Measurements from ENCODE around the gene ATRNL1. TPM values are rescaled to one million over a fixed set of nuclear protein-coding genes. Genes with fewer than 3 reads are reported as not detected.

ATRNL1 gene
- total RNA-seq, 8 experiments from 2014 or later: 1.8 to 49.5 (median 26.9) TPM

DNA sequence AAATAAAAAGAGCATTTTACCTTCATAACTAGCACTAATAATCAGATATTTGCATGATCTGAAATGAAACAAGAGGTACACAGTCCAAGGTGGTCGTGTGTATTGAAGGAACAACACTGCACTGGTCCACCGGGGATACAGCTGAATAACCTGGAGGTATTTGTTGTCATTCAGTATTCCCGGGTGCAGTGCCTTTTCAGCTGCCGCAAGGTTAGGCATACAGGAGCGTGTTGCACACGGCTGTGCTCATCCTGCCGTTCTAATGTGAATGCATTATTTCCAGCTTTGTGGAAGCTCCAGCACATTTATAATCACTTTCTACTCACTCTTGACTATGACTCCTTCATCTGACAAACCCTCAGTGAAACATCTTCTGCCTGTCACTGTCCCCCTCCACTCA lies 802.0 kb downstream of the ATRNL1 start:
- Histone ChIP-seq H3K27ac (no peak overlapping the region), H3K4me1 (replicated peaks in 1 of 2) (peaks cover 7% of the 10 kb centered on the region in 2 donors), H3K4me3 (no peak overlapping the region)
- in situ Hi-C loops (cut with MboI; ENCODE audit: low pct_unique_long_range_greater_than_20kb in 2 of 9, low sequenced_read_pairs in 9 of 9, unreplicated experiment in 9 of 9): no loop called here
- 47 to 100% (median 75%) methylated on average over 1 to 7 of the region's 7 CpGs; no CpG with 5 or more reads in 1 of the 10 experiments for WGBS, 10 experiments
- ATAC-seq (replicated peaks in 6 of 8): peak in 3 of 8 experiments; percentile 17 to 60 (median 58)

DNA sequence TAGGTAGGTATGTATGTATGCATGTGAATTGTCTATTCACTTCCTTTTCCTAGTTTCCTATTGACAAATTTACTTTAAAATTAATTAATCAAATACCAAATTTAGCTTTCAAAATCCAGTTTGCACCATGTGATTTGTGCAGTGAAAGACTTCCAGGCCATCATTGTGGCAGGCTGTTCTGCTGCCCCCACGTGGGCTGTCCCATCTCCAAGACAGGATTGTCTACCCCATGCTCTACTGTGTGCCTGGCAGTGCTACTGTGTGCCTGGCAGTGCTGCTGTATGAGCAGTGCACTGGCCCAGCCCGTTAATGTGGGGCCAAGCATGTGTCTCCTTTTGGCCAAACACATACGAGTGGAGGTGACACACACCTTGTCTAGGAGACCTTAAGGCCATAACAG lies 805.1 kb downstream of the ATRNL1 start:
- no peak for ATAC-seq (replicated peaks in 6 of 8)
- in situ Hi-C loops (cut with MboI; ENCODE audit: low pct_unique_long_range_greater_than_20kb in 2 of 9, low sequenced_read_pairs in 9 of 9, unreplicated experiment in 9 of 9): no loop called here
- WGBS, 10 experiments: 60 to 100% (median 75%) methylated on average over 1 to 2 of the region's 3 CpGs; no CpG with 5 or more reads in 6 of the 10 experiments
- Histone ChIP-seq H3K27ac (no peak overlapping the region), H3K4me1 (replicated peaks in 1 of 2) (peaks cover 0 to 4% of the 10 kb centered on the region in 2 donors), H3K4me3 (no peak overlapping the region)

DNA sequence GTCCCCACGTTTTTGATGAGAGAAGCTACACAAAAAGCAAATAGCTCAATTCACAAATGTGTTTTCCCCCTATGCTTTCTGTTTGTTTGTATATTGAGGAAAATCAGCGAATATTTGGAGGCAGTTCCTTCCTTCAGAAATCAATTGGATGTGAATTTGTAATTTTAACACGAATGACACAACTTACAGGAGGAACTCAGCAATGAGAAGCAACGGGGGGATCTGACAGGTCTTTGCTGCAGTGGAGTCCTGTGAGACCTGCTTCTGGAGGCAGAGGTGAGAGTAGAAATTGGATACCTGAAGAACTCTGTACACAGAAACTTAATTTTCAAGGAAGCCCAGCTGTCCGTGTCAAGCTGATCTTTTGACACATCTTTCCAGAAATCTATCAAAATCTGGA lies 809.4 kb downstream of the ATRNL1 start:
- in situ Hi-C loops (cut with MboI; ENCODE audit: low pct_unique_long_range_greater_than_20kb in 2 of 9, low sequenced_read_pairs in 9 of 9, unreplicated experiment in 9 of 9): no loop called here
- Histone ChIP-seq H3K4me1 (replicated peaks in 1 of 2) (peaks cover 0 to 4% of the 10 kb centered on the region in 2 donors), H3K27ac (no peak overlapping the region), H3K4me3 (no peak overlapping the region)
- 20 to 100% (median 68%) methylated on average over 1 to 5 of the region's 5 CpGs for WGBS, 10 experiments
- no peak for ATAC-seq (replicated peaks in 6 of 8)

DNA sequence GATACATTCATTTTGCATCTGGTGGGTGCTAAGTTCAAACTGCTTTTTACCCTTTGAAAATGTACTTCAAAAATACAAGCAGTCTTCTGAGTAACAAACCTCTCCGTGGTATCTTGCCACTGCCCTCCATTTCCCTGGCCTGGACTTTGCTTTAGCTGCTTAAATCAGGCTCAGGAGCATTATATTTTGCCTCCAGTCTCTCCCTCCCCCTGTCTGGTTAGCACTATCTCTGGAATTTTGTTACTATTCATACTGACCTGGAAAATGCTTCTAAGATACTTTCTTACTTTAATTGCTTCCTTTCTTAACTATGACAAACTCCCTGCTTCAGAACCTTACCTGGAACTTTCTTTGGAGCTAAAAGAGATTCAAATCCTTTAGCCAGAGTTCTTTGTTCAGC lies 810.0 kb downstream of the ATRNL1 start:
- H3K4me3 ChIP-seq: no peak overlapping the region
- 50 to 100% (median 83%) methylated on average over 1 of the region's 1 CpG; no CpG with 5 or more reads in 4 of the 10 experiments for WGBS, 10 experiments
- H3K27ac ChIP-seq: no peak overlapping the region
- in situ Hi-C loops (cut with MboI; ENCODE audit: low pct_unique_long_range_greater_than_20kb in 2 of 9, low sequenced_read_pairs in 9 of 9, unreplicated experiment in 9 of 9): no loop called here
- no peak for ATAC-seq (replicated peaks in 6 of 8)
- peaks cover 0 to 4% of the 10 kb centered on the region in 2 donors for H3K4me1 ChIP-seq (replicated peaks in 1 of 2)

DNA sequence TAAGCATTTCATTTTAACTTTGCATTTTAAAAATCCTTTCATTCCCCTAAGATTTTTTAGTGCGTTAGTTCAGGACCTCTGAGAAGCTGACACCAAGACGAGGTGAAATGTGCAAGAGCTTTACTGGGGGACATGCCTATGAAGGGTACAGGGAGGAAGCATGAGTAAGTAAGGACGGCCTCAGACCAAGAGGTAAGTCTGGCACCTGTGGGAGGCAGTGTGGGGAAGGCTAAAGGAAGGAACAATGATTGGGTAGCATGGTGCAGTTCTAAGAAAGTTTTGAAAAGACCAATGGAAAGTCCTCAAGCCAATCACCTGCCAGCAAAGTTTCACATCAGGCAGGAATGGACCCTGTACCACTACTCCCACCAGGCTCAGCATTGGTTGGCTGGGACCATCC lies 810.7 kb downstream of the ATRNL1 start:
- ATAC-seq (replicated peaks in 6 of 8): no peak
- WGBS, 10 experiments: 63 to 100% (median 93%) methylated on average over 1 to 3 of the region's 3 CpGs; no CpG with 5 or more reads in 2 of the 10 experiments
- in situ Hi-C loops (cut with MboI; ENCODE audit: low pct_unique_long_range_greater_than_20kb in 2 of 9, low sequenced_read_pairs in 9 of 9, unreplicated experiment in 9 of 9): no loop called here
- Histone ChIP-seq H3K4me1 (replicated peaks in 1 of 2) (peaks cover 0 to 9% of the 10 kb centered on the region in 2 donors), H3K27ac (no peak overlapping the region), H3K4me3 (no peak overlapping the region)

DNA sequence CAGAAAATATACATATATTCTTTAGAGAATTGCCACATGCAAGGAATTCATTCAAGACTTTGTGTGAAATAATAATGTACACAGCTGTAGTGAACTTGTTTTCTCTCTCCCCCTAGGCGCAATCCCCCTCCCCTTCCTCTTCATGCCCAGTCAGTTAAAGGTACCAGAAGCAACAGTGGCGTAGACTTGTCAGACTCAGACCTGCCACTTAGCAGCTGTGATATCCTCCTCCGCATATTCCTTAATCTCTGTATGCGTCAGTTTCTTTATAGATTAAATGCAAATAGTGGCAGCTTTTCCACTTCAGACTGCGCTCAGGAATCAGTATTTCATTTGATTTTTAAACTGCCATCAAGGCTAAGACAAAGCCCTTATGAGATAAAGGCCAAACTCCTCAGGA lies 815.9 kb downstream of the ATRNL1 start:
- in situ Hi-C loops (cut with MboI; ENCODE audit: low pct_unique_long_range_greater_than_20kb in 2 of 9, low sequenced_read_pairs in 9 of 9, unreplicated experiment in 9 of 9): no loop called here
- ATAC-seq (replicated peaks in 6 of 8): peak in 2 of 8 experiments; percentile 35 to 44
- 20 to 100% (median 90%) methylated on average over 1 to 5 of the region's 5 CpGs; no CpG with 5 or more reads in 1 of the 10 experiments for WGBS, 10 experiments
- Histone ChIP-seq H3K27ac (no peak overlapping the region), H3K4me1 (replicated peaks in 1 of 2) (peaks cover 0 to 14% of the 10 kb centered on the region in 2 donors), H3K4me3 (no peak overlapping the region)

DNA sequence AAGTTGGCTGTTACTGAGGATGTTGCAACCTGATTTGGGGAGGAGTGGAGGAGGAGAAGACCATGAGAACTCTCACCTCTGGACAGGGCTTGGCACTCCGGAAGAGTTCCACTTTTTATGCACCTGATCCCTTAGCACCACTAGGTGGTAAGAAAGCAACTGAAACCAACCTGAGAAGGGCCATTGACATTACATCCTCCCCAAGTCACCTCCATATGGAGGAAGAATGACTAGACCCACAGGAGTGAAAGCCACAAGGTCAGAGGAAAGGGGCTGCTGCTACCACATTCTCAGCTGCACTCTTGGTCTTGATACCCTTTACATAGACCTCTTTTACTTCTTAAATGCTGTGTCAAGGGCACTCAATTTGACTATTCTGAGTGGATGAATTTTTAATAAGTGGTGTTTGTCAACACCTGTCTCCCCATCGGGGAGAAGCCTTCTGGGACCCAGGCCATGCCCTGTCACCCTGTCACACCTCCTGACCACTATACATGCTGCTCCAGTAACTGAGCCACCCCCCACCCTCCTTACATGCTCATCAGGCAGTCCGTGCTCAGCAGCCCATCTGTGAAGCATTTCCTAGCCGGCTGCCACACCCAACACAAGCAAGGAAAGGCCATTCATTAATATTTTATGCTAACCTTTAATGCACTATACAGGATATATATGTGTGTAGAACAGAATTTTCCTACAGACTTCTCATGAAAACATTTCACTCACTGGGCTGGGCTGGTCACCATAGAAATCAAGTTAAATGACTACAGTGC lies 817.0 kb downstream of the ATRNL1 start:
- 50 to 100% (median 67%) methylated on average over 1 to 2 of the region's 4 CpGs; no CpG with 5 or more reads in 5 of the 10 experiments for WGBS, 10 experiments
- Histone ChIP-seq H3K27ac (no peak overlapping the region), H3K4me1 (replicated peaks in 1 of 2) (peaks cover 0 to 14% of the 10 kb centered on the region in 2 donors), H3K4me3 (no peak overlapping the region)
- peak in 4 of 8 experiments; percentile 19 to 93 (median 91) for ATAC-seq (replicated peaks in 6 of 8)
- in situ Hi-C loops (cut with MboI; ENCODE audit: low pct_unique_long_range_greater_than_20kb in 2 of 9, low sequenced_read_pairs in 9 of 9, unreplicated experiment in 9 of 9): no loop called here

DNA sequence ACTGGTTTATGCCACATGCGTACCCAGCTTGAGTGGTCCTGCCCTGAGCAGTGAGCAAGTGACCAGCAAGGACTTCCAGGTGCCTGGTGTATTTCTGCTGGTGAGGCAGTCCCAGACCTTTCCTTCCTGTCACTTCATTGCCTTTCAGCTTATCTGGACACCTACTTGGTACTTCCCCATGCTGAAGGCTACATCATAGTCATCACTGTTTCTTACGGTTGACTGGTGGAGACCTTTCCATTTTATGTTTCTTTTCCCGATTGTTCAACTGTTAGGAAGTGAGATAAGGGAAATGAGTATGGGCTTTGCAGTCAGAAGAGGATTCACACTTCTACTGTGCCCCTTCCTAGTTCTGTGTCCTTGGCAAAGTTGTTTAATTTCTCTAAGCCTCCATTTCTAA lies 821.3 kb downstream of the ATRNL1 start:
- Histone ChIP-seq H3K27ac (no peak overlapping the region), H3K4me1 (replicated peaks in 1 of 2) (peaks cover 0 to 14% of the 10 kb centered on the region in 2 donors), H3K4me3 (no peak overlapping the region)
- WGBS, 10 experiments: 81 to 100% (median 93%) methylated on average over 2 to 3 of the region's 3 CpGs; no CpG with 5 or more reads in 3 of the 10 experiments
- no peak for ATAC-seq (replicated peaks in 6 of 8)
- in situ Hi-C loops (cut with MboI; ENCODE audit: low pct_unique_long_range_greater_than_20kb in 2 of 9, low sequenced_read_pairs in 9 of 9, unreplicated experiment in 9 of 9): no loop called here

DNA sequence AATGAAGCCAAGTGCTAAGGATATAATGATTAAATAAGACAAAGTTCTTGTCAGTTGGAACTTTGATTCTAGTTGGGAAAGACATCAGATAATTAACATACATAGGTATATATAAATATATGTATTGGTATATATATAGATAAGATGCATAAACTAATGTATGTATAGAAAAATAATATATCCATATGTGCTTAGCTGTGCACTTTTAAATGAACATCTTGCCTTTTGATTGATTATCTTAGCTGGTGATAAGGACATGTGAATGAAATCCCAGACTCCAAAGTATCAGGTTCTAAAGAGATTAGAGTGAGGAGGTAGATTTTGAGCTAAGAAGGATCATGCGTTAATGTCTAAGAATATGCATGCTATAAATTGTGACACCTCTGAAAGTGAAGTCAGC lies 822.3 kb downstream of the ATRNL1 start:
- no peak for ATAC-seq (replicated peaks in 6 of 8)
- in situ Hi-C loops (cut with MboI; ENCODE audit: low pct_unique_long_range_greater_than_20kb in 2 of 9, low sequenced_read_pairs in 9 of 9, unreplicated experiment in 9 of 9): no loop called here
- no peak overlapping the region for H3K27ac ChIP-seq
- peaks cover 0 to 10% of the 10 kb centered on the region in 2 donors for H3K4me1 ChIP-seq (replicated peaks in 1 of 2)
- no peak overlapping the region for H3K4me3 ChIP-seq
- 57 to 100% (median 88%) methylated on average over 1 of the region's 1 CpG; no CpG with 5 or more reads in 2 of the 10 experiments for WGBS, 10 experiments

DNA sequence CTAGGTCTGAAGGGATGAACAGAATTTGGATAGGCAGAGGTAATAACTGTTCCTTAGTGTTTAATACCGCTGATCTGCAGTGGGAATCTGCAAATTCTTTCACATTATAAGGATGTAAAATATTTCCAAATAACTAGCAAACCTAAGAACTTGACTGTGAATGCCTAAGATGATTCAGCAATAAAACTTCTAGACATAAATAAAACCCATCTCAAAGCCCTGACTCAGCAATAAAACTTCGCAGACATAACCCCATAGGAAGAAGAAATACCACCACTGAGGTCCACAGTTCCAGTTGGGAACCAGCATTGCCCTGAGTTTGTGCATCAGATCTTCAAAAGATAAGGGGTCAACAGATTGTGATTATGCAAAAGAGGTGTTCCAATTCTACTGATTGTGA lies 825.6 kb downstream of the ATRNL1 start:
- in situ Hi-C loops (cut with MboI; ENCODE audit: low pct_unique_long_range_greater_than_20kb in 2 of 9, low sequenced_read_pairs in 9 of 9, unreplicated experiment in 9 of 9): no loop called here
- WGBS, 10 experiments: 71 to 100% (median 100%) methylated on average over 1 to 2 of the region's 2 CpGs; no CpG with 5 or more reads in 1 of the 10 experiments
- H3K4me1 ChIP-seq (replicated peaks in 1 of 2): peaks cover 0 to 10% of the 10 kb centered on the region in 2 donors
- no peak overlapping the region for H3K27ac ChIP-seq
- no peak for ATAC-seq (replicated peaks in 6 of 8)
- no peak overlapping the region for H3K4me3 ChIP-seq

DNA sequence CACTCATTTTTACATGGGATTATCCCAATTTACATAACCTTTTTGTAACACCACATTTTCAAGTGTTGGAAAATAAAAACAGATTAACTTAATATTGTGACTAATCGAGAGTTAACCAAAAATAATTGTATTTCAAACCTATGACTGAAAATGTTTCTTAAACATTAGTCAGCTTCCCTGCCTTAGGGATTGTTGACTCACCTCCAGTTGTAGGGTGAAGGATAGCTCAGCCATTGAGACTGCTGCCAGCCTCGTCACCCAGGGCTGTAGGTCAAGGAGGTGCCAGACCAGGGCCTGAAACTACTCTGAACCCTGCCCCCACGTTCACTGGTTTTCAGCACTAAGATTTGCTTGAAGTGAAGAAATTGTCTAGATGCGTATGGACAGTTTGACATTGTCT lies 828.6 kb downstream of the ATRNL1 start:
- Histone ChIP-seq H3K4me3 (no peak overlapping the region), H3K4me1 (replicated peaks in 1 of 2) (no peaks in the 10 kb centered on the region), H3K27ac (no peak overlapping the region)
- WGBS, 10 experiments: 3 to 92% (median 86%) methylated on average over 1 to 4 of the region's 4 CpGs
- ATAC-seq (replicated peaks in 6 of 8): peak in 2 of 8 experiments; percentile 31 to 59
- in situ Hi-C loops (cut with MboI; ENCODE audit: low pct_unique_long_range_greater_than_20kb in 2 of 9, low sequenced_read_pairs in 9 of 9, unreplicated experiment in 9 of 9): no loop called here

DNA sequence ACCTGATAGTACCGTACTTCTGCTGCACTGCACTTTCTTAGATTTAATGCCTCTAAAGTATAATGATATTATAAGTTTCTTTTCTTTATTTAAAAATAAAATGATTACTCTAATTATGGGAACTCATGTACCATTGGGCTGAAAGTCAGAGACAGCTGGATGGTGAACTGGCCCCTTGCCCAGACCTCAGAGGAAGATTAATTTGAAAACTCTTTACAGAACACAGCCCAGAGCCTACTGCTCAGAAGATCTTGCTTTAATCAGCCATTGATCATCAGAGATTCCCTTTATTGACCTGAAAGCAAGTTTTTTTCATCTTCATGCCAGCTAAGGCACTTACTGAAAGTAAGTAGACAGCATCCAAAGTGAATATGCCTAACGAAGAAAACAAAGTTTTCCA lies 838.1 kb downstream of the ATRNL1 start:
- peak in 1 of 8 experiments; percentile 65 for ATAC-seq (replicated peaks in 6 of 8)

DNA sequence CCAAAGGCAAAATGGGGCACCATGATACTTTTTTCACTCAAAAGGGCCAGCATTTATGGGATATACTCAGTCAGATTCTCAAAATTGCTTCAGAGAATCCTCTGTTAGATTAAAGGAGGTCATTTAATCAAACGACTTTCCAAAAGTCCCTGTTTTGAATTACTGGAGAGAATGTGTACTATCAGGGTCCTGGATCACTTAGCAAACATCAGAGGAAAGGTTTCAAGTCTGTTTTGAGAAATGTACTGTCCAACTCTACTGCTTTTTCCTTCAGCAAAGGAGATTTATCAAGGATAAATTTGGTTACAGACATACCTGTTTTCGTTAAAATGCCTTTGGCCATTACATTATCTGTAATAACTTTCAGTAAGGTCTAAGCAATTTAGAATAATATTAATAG lies 838.9 kb downstream of the ATRNL1 start:
- 58 to 100% (median 87%) methylated on average over 1 to 2 of the region's 2 CpGs for WGBS, 10 experiments
- H3K4me1 ChIP-seq (replicated peaks in 1 of 2): peaks cover 0 to 2% of the 10 kb centered on the region in 2 donors
- no peak overlapping the region for H3K4me3 ChIP-seq
- in situ Hi-C loops (cut with MboI; ENCODE audit: low pct_unique_long_range_greater_than_20kb in 2 of 9, low sequenced_read_pairs in 9 of 9, unreplicated experiment in 9 of 9): no loop called here
- ATAC-seq (replicated peaks in 6 of 8): no peak
- H3K27ac ChIP-seq: no peak overlapping the region

More for the DNA sequence above, 838.1 kb downstream of the ATRNL1 start:
- in situ Hi-C loops (cut with MboI; ENCODE audit: low pct_unique_long_range_greater_than_20kb in 2 of 9, low sequenced_read_pairs in 9 of 9, unreplicated experiment in 9 of 9): no loop called here
- Histone ChIP-seq H3K4me1 (replicated peaks in 1 of 2) (no peaks in the 10 kb centered on the region), H3K27ac (no peak overlapping the region), H3K4me3 (no peak overlapping the region)
- 89 to 100% (median 100%) methylated on average over 1 to 2 of the region's 2 CpGs; no CpG with 5 or more reads in 1 of the 10 experiments for WGBS, 10 experiments

Data from motor neuron (in vitro differentiated cells).